H9 (cell line): ENCODE measurements around the gene HMCES. TPM values are rescaled to one million over a fixed set of nuclear protein-coding genes. Genes with fewer than 3 reads are reported as not detected.

ENCODE experiments used
- DNase-seq: peaks from one replicate; pipeline ENCODE4 v3.0.0-alpha.2; 2017
- H2AFZ ChIP-seq: one replicate; pipeline ENCODE4 v1.6.1; 2013; ENCODE audit warnings: mild to moderate bottlenecking, low read length, control low read depth, moderate library complexity
- H2AK5ac ChIP-seq: 2 replicates; pipeline ENCODE4 v1.6.1; 2013; ENCODE audit warnings: low read length, control low read depth, mixed read lengths; ENCODE audit not compliant: insufficient read length
- H2BK120ac ChIP-seq: one replicate; pipeline ENCODE4 v1.6.1; 2013; ENCODE audit warnings: low read depth, mild to moderate bottlenecking, low read length, control low read depth, inconsistent platforms; ENCODE audit not compliant: poor library complexity, severe bottlenecking
- H2BK12ac ChIP-seq: 2 replicates; pipeline ENCODE4 v1.6.1; 2013; ENCODE audit warnings: low read length, control low read depth, mixed read lengths, low read depth; ENCODE audit not compliant: insufficient read length
- H2BK15ac ChIP-seq: 2 replicates; pipeline ENCODE4 v1.6.1; 2013; ENCODE audit warnings: low read depth, low read length, control low read depth
- H2BK20ac ChIP-seq: one replicate; pipeline ENCODE4 v1.6.1; 2013; ENCODE audit warnings: low read depth, mild to moderate bottlenecking, low read length, control low read depth, inconsistent platforms; ENCODE audit not compliant: poor library complexity, severe bottlenecking
- H2BK5ac ChIP-seq: 2 replicates; pipeline ENCODE4 v1.6.1; 2013; ENCODE audit warnings: low read length, control low read depth, mixed read lengths; ENCODE audit not compliant: insufficient read length
- H3K14ac ChIP-seq: 2 replicates; pipeline ENCODE4 v1.6.1; 2013; ENCODE audit warnings: low read length, control low read depth; ENCODE audit not compliant: insufficient read depth
- H3K18ac ChIP-seq: 2 replicates; pipeline ENCODE4 v1.6.1; 2013; ENCODE audit warnings: low read depth, mild to moderate bottlenecking, mixed read lengths, low read length, control low read depth; ENCODE audit not compliant: insufficient read length
- H3K23ac ChIP-seq: 2 replicates; pipeline ENCODE4 v1.6.1; 2013; ENCODE audit warnings: low read length, control low read depth, mixed read lengths, low read depth; ENCODE audit not compliant: insufficient read length
- H3K23me2 ChIP-seq: 2 replicates; pipeline ENCODE4 v1.6.1; 2013; ENCODE audit warnings: low read depth, mild to moderate bottlenecking, mixed read lengths, low read length, control low read depth; ENCODE audit not compliant: insufficient read length, poor library complexity, severe bottlenecking
- H3K27ac ChIP-seq: 2 replicates; pipeline ENCODE4 v1.5.1; 2013; ENCODE audit warnings: low read length, control low read depth, mixed read lengths, low read depth; ENCODE audit not compliant: insufficient read length
- H3K27me3 ChIP-seq: 2 replicates; pipeline ENCODE4 v1.6.1; 2013; ENCODE audit warnings: low read length, control low read depth, inconsistent platforms; ENCODE audit not compliant: insufficient read depth
- H3K4ac ChIP-seq: 2 replicates; pipeline ENCODE4 v1.6.1; 2013; ENCODE audit warnings: low read depth, mild to moderate bottlenecking, control low read depth, inconsistent platforms, low read length, moderate library complexity
- H3K4me1 ChIP-seq: 2 replicates; pipeline ENCODE4 v1.6.1; 2013; ENCODE audit warnings: low read length, control low read depth, inconsistent platforms; ENCODE audit not compliant: insufficient read depth
- H3K4me2 ChIP-seq: 2 replicates; pipeline ENCODE4 v1.6.1; 2013; ENCODE audit warnings: low read length, control low read depth, mixed read lengths; ENCODE audit not compliant: insufficient read length, insufficient read depth
- H3K56ac ChIP-seq: 2 replicates; pipeline ENCODE4 v1.6.1; 2013; ENCODE audit warnings: low read depth, mild to moderate bottlenecking, mixed read lengths, low read length, control low read depth; ENCODE audit not compliant: insufficient read length
- H3K79me1 ChIP-seq: 2 replicates; pipeline ENCODE4 v1.6.1; 2013; ENCODE audit warnings: low read depth, mild to moderate bottlenecking, moderate library complexity, low read length, control low read depth, inconsistent platforms; ENCODE audit not compliant: insufficient read depth, poor library complexity, severe bottlenecking
- H3K79me2 ChIP-seq: 2 replicates; pipeline ENCODE4 v1.6.1; 2013; ENCODE audit warnings: low read length, control low read depth, inconsistent platforms; ENCODE audit not compliant: insufficient read depth
- H3K9ac ChIP-seq: 2 replicates; pipeline ENCODE4 v1.6.1; 2013; ENCODE audit warnings: low read length, control low read depth, mixed read lengths; ENCODE audit not compliant: insufficient read length; ENCODE audit errors: extremely low read depth
- H3K9me3 ChIP-seq: one replicate; pipeline ENCODE4 v1.6.1; 2013; ENCODE audit warnings: low read depth, low read length, inconsistent platforms; ENCODE audit not compliant: control insufficient read depth
- H3T11ph ChIP-seq: one replicate; pipeline ENCODE4 v1.6.1; 2013; ENCODE audit warnings: mild to moderate bottlenecking, low read length, control low read depth, inconsistent platforms
- H4K20me1 ChIP-seq: one replicate; pipeline ENCODE4 v1.6.1; 2013; ENCODE audit not compliant: control insufficient read depth, insufficient read length, insufficient read depth
- H4K5ac ChIP-seq: 2 replicates; pipeline ENCODE4 v1.6.1; 2013; ENCODE audit warnings: low read depth, mild to moderate bottlenecking, mixed read lengths, low read length, control low read depth; ENCODE audit not compliant: insufficient read length
- H4K8ac ChIP-seq: replicated peaks from 2 replicates; pipeline ENCODE4 v1.6.1; 2013; ENCODE audit warnings: low read length, control low read depth, mixed read lengths, low read depth; ENCODE audit not compliant: insufficient read length
- H4K91ac ChIP-seq: 2 replicates; pipeline ENCODE4 v1.6.1; 2013; ENCODE audit warnings: low read depth, mild to moderate bottlenecking, moderate library complexity, mixed read lengths, low read length, control low read depth; ENCODE audit not compliant: insufficient read length
- H3K27ac Mint-ChIP-seq, 3 experiments: 2 replicates in 2 of 3; 3 replicates in 1 of 3; pipeline ENCODE4 v1.8.0; 2020 to 2021; ENCODE audit warnings: mixed read lengths in 3 of 3, mild to moderate bottlenecking in 1 of 3, moderate library complexity in 1 of 3
- H3K27me3 Mint-ChIP-seq: 2 replicates; pipeline ENCODE4 v1.8.0; 2021; ENCODE audit warnings: low read depth, mild to moderate bottlenecking, moderate library complexity, mixed read lengths
- H3K36me3 Mint-ChIP-seq, 3 experiments: 2 replicates in 2 of 3; 3 replicates in 1 of 3; pipeline ENCODE4 v1.8.0; 2020 to 2021; ENCODE audit warnings: low read depth in 3 of 3, mixed read lengths in 3 of 3; ENCODE audit not compliant: insufficient read depth in 1 of 3
- H3K4me1 Mint-ChIP-seq, 2 experiments: 2 replicates each; pipeline ENCODE4 v1.8.0; 2020; ENCODE audit warnings: mixed read lengths in 2 of 2
- H3K4me3 Mint-ChIP-seq, 2 experiments: 2 replicates in 1 of 2; 3 replicates in 1 of 2; pipeline ENCODE4 v1.8.0; 2020 to 2021; ENCODE audit warnings: mild to moderate bottlenecking in 2 of 2, mixed read lengths in 2 of 2, moderate library complexity in 1 of 2
- H3K9me3 Mint-ChIP-seq, 2 experiments: 2 replicates in 1 of 2; 3 replicates in 1 of 2; pipeline ENCODE4 v1.8.0; 2020; ENCODE audit warnings: mild to moderate bottlenecking in 2 of 2, mixed read lengths in 2 of 2, moderate library complexity in 1 of 2
- CTCF ChIP-seq: fragments of 200-600 bp; sonication (generic); conservative IDR thresholded peaks from 3 replicates; pipeline ENCODE4 v1.8.0; 2021; ENCODE audit warnings: antibody characterized with exemption, mild to moderate bottlenecking
- WGBS: extraction: QIAGEN DNeasy Blood & Tissue Kit; methylation state at CpG from one replicate; pipeline ENCODE4 v1.1.7; 2013; ENCODE audit warnings: missing lambda C conversion rate, low lambda C conversion rate, mixed read lengths; ENCODE audit not compliant: insufficient read length; ENCODE audit errors: extremely low coverage; 5-methylcytosine and 5-hydroxymethylcytosine counted together
- total RNA-seq: library from RNA; stranded (reverse); gene quantifications from 2 replicates; pipeline ENCODE4 v1.2.1, GENCODE V29; 2021

Gene HMCES
- total RNA-seq, 1 experiment from 2014 or later, result 52.4 TPM

- no peak overlapping the region for H2BK5ac ChIP-seq
- no peak overlapping the region for H3K27ac ChIP-seq
- no peaks in the 10 kb centered on the region for H3K36me3 Mint-ChIP-seq
- H2BK15ac ChIP-seq, result no peak overlapping the region
- no peak overlapping the region for H3K4me2 ChIP-seq
- no peaks in the 10 kb centered on the region for H3K27me3 ChIP-seq
- H3K9ac ChIP-seq, result no peak overlapping the region
- H2BK20ac ChIP-seq, result no peak overlapping the region
- no CpG with 5 or more reads among the region's 14 CpGs for WGBS
- H3K56ac ChIP-seq, result no peak overlapping the region
- no peak overlapping the region for H3K27ac Mint-ChIP-seq
- H3K23ac ChIP-seq, result no peak overlapping the region
- H4K5ac ChIP-seq, result no peak overlapping the region
- 0 out of 2 replicates have a peak, but pooled peaks cover 2% of the 10 kb centered on the region for H3K4me1 ChIP-seq
- no peak for TF ChIP-seq CTCF
- H3K4me1 Mint-ChIP-seq, result peaks cover 7 to 11% of the 10 kb centered on the region in 2 experiments; a peak in 3 of 4 replicates
- no peak overlapping the region for H2AFZ ChIP-seq
- no peak overlapping the region for H3T11ph ChIP-seq
- DNase-seq, result no peak
- no peaks in the 10 kb centered on the region for H3K79me2 ChIP-seq
- no peaks in the 10 kb centered on the region for H3K79me1 ChIP-seq
- no peak overlapping the region for H4K8ac ChIP-seq
- H3K9me3 ChIP-seq, result no peaks in the 10 kb centered on the region
- H3K4ac ChIP-seq, result no peak overlapping the region
- no peak overlapping the region; the same call in 1 of the 2 replicates for H3K14ac ChIP-seq
- no peak overlapping the region for H2AK5ac ChIP-seq
- H4K91ac ChIP-seq, result no peak overlapping the region
- H2BK120ac ChIP-seq, result no peak overlapping the region
- no peaks in the 10 kb centered on the region for H3K9me3 Mint-ChIP-seq
- H3K18ac ChIP-seq, result no peak overlapping the region
- no peaks in the 10 kb centered on the region for H4K20me1 ChIP-seq
- H3K4me3 Mint-ChIP-seq, result no peak overlapping the region
- H2BK12ac ChIP-seq, result no peak overlapping the region
- H3K23me2 ChIP-seq, result no peaks in the 10 kb centered on the region
- H3K27me3 Mint-ChIP-seq, result peaks cover 2% of the 10 kb centered on the region; the same call in 1 of the 2 replicates
Observed at GRCh38 chr3:129352650-129353588, 74.2 kb downstream of the HMCES start.
